HG02623 (cell line): ENCODE results near the gene RPH3AL.

ENCODE experiments used
- ATAC-seq: cut with Tn5 transposase; IDR thresholded peaks from one replicate; pipeline ENCODE4 v1.9.1; 2021; ENCODE audit warnings: moderate library complexity; ENCODE audit not compliant: unreplicated experiment

RPH3AL gene

DNA sequence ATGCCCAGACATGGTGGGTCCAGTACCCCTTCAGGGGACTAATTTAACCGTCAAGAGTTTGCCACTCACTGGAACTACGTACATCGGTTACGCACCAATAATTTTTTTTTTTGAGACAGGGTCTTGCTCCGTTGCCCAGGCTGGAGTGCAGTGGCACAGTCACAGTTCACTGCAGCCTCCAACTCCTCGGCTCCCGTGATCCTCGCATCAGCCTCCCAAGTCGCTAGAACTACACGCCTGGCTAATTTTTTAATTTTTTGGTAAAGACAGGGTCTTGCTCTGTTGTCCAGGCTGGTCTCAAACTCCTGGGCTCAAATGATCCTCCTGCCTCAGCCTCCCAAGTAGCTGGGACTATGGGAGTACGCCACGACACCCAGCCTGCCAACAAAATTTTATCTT is 15.6 kb downstream of the RPH3AL start:
- ATAC-seq, result no peak

- no peak for ATAC-seq
Observed at GRCh38 chr17:336110-337021, 16.2 kb downstream of the RPH3AL start.

GRCh38 chr17:335691-336090 is 16.9 kb downstream of the RPH3AL start:
- ATAC-seq, result no peak

- ATAC-seq, result no peak
Observed at GRCh38 chr17:334974-335481, 17.6 kb downstream of the RPH3AL start.

DNA sequence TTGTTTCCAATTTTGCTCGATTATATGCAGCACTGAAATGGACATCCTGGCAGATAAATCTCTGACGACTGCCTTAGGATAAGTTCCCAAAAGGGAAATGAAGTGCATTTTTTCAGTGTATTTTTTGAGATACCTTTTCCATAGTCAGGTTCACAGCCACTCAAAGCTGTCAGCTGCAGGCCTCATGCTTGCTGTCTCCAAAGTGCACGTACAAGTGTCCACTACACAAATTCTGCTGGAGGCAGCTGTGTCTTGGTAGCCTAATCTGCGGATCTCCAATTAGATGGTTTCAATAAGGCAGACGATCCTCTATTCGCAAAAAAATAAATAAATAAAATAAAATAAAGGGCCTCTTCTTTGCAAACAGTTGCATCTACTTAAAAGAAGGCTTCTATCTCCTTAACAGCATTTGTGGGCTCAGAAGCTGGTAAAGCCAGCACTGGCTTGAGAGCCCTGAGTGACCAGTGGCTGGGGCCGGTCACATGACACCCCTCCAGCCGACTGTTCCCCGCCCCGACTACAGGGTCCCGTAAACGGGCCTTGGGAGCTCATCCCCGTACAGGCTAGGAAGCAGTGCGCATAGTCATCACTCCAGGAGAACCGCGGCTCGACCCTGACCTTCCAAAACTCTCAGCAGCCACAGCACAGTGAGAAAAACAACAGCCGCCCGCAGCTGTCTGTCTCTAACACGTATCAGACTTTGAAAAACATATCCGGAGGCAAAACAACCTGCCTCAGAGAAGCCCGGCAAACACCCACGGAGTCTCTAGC is 18.8 kb downstream of the RPH3AL start:
- no peak for ATAC-seq

GRCh38 chr17:332558-333322 is 19.9 kb downstream of the RPH3AL start:
- ATAC-seq, result no peak

DNA sequence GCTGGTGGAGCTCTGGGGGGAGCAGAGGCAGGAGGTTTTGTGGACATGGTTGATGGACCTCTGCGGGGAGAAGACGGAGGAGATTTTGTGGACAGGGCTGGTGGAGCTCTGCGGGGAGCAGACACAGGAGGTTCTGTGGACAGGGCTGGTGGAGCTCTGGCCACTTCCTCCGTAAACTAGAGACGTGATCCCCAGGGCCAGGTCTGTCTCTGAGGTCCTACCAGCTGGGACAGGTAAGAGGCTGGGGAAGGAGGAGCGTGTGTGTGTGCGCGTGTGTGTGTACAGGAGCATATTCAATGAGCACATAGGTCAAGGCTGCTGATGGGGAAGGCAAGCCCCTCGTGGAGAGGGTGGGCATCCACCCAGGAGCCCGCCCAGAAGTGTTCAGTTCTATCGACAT is 20.6 kb downstream of the RPH3AL start:
- no peak for ATAC-seq

DNA sequence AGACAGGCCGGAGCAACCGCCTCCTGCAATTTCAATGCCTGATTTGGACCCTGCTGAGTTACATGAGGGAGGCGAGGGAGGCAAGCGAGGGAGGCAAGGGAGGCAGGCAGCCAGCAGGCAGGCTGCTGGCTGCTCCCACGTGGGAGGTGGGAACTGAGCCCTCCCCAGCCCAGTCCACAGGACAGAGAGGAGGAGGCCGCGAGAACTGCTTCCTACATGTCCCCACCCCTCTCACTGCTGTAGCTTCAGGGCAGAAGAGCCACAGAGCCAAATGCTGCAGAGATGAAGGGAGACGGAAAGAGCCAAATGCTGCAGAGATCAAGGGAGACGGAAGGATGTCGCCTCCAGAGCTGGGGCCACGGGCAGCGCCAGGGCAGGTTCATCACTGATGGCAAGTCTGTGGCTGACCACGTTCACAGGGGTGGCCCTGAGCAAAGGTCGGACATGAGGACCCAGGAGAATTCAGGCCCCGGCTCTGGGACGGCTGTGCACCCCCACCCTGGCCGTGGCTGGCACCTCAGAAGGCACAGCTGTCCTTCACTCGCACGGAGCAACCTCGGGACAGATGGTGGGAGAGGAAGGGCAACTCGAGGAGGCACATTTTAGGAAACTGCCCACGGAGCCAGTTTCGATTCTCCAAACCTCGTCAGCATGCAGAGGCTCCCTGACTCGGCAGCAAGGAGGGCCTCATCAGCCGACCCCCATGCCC is 21.5 kb downstream of the RPH3AL start:
- ATAC-seq, result no peak

GRCh38 chr17:329784-330420 is 22.7 kb downstream of the RPH3AL start:
- ATAC-seq, result no peak

DNA sequence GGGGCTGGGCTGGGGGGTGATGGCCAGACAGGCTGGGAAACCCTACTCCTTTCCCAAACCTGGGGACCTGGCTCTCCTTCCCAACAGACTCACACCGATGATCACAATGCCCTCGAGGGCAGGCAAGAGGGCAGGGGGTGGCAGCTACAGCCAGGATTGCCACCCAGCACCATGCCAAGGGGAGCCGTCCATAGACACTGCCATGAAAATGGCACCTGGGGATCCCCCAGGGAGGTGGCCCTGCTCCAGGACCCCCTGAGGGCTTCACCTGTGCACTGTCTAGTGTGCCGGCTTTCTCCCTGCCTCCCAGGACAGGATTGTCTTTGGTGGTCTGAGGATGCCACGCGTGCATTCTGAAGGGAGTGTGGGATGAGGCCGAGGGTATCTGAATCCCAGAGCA is 24.6 kb downstream of the RPH3AL start:
- no peak for ATAC-seq

DNA sequence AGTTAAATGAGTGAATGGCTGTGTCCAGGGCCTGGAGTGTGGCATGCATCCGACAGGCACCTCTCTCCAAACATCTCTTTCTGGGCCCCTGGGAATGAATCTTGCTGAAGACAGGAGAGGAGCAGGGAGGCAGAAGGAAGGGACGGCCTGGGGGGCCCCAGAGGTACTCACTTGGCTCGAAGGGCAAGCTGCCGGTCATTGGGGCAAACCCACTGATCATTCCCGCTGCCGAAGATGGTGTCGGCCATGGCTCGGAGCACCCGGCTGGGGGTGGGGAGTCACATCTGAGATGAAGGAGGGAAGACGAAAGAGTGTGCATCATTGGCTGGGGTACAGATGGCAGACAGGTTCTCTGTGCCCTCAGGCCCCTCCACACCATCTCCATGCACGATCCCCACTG is 25.3 kb downstream of the RPH3AL start:
- no peak for ATAC-seq

GRCh38 chr17:326010-326621 is 26.5 kb downstream of the RPH3AL start:
- ATAC-seq, result no peak

DNA sequence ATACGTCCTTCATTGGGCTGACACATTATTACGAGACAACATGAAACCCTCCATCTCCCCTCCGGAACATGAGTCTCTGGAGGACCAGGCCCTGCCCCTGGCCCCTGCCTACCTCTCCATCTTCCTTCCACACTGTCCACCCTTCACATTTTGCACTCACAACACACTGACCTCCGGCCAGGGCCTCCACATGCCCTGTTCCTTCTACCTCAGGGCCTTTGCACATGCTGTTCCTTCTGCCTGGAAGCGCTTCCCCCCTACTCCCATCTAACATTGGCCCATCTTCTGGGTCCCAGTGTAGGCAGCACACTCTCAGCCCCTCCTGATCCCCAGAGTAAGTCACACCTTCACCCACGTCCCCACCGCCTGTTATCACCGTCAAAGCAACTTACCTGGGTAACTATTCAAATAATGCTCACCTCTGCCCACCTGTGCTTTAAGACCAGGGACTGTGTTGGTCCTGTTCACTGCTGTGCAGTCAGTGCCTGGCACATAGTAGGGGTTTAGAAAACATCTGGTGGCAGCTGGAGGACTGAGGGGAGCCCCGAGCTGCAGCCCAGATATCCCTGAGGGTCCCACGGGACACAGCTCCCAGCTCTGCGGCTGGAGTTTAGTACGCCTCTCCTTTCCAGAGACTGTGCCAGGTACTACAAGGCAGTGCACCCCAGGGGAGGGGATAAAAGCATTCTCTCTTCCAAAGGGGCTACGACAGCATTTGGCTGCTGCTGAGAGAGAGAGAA is 27.2 kb downstream of the RPH3AL start:
- ATAC-seq, result no peak

- no peak for ATAC-seq
Observed at GRCh38 chr17:323721-324571, 28.7 kb downstream of the RPH3AL start.

GRCh38 chr17:323181-323580 is 29.4 kb downstream of the RPH3AL start:
- ATAC-seq, result no peak

DNA sequence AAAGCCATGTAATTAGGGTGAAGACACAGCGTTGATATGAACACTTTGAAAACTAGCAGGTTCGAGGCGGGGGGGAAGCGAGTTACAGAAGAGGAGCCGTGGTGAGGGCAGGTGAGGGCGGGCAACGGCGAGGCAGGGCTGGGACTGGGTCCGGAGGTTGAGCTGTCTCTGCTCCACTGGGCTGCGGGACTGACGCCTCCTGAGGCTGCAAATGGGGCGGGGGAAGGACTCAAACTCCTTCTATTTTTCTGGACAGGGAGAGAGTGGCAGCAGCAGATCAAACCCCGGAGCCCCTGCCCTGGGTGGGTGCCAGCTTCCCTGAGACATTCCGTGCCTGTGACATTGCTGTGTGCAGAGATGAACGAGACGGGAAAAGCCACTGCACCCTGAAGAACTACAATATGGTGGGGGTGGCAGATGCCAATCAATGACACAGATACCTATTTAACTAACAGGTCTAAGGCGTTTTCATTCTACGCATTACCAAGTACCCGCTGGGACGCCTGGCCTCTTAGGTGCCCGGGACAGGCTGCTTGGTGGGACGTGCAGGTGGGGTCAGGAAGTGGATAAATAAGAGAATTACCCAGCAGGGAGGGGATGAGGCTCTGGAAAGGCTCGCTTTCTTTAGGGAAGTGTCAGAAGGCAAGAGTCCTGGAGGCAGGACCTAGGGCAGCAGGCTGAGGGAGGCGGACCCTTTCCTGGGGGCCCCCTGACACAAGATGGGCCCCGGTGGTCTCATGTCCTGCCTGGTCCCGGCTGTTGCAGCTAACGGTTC is 30.4 kb downstream of the RPH3AL start:
- ATAC-seq, result no peak

- ATAC-seq, result no peak
Observed at GRCh38 chr17:321386-321941, 31.1 kb downstream of the RPH3AL start.
